A673 (cell line): ENCODE results near the gene ANKRD13A.

Source experiments
- EZH2 ChIP-seq: fragments of 200-600 bp; sonication (generic); IDR thresholded peaks from 2 replicates; pipeline ENCODE4 v1.6.1; 2017; ENCODE audit warnings: borderline replicate concordance, low read depth, mild to moderate bottlenecking, mixed read lengths, antibody characterized with exemption, low read length; ENCODE audit not compliant: poor library complexity, severe bottlenecking
- TF ChIP-seq, protein P1 (sequence below): fragments of 300-800, 200-600 bp; sonication (generic); conservative IDR thresholded peaks from 2 replicates; pipeline ENCODE4 v1.5.1; 2017; ENCODE audit warnings: low read depth, mild to moderate bottlenecking, antibody characterized with exemption, low read length, moderate library complexity, mixed read lengths

DNA sequence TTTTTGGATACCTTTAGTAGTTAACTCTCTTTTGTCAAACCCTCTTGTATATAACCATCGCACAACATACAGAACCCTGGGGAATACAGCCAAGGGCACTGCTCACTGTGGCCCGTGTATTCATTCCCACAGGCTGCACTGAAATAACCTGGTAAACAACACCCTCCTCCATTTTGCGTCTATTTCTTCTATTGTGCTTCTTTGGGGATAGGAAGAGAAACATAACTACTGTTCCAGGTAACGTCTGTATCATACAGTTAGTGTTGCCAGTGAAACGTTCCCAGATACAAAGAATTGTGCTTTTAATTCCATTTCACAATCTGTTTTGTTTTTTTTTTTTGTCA lies 39.5 kb downstream of the ANKRD13A start:
- TF ChIP-seq, protein P1, sequence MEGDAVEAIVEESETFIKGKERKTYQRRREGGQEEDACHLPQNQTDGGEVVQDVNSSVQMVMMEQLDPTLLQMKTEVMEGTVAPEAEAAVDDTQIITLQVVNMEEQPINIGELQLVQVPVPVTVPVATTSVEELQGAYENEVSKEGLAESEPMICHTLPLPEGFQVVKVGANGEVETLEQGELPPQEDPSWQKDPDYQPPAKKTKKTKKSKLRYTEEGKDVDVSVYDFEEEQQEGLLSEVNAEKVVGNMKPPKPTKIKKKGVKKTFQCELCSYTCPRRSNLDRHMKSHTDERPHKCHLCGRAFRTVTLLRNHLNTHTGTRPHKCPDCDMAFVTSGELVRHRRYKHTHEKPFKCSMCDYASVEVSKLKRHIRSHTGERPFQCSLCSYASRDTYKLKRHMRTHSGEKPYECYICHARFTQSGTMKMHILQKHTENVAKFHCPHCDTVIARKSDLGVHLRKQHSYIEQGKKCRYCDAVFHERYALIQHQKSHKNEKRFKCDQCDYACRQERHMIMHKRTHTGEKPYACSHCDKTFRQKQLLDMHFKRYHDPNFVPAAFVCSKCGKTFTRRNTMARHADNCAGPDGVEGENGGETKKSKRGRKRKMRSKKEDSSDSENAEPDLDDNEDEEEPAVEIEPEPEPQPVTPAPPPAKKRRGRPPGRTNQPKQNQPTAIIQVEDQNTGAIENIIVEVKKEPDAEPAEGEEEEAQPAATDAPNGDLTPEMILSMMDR: no peak
- TF ChIP-seq EZH2: no peak
